PC-9 (cell line): Measurements from ENCODE around the gene TUBB8B.
A peak's percentile ranks its signal among the peaks of the same experiment; 100 is the strongest.
"Not testable (repeated sequence)": the region's sequence is repeated elsewhere in the genome, so short reads cannot be mapped to it uniquely, and the experiment has no call there.

Source experiments
- EZH2 ChIP-seq: fragments of 200-600 bp; sonication (generic); IDR thresholded peaks from 2 replicates; pipeline ENCODE4 v1.8.0; 2017; ENCODE audit warnings: antibody characterized with exemption, low read depth
- TF ChIP-seq, protein P1 (sequence below): fragments of 200-600 bp; sonication (generic); conservative IDR thresholded peaks from 2 replicates; pipeline ENCODE4 v1.6.1; 2017; ENCODE audit warnings: mixed run types, antibody characterized with exemption, mild to moderate bottlenecking, moderate library complexity

- TF ChIP-seq, protein P1, sequence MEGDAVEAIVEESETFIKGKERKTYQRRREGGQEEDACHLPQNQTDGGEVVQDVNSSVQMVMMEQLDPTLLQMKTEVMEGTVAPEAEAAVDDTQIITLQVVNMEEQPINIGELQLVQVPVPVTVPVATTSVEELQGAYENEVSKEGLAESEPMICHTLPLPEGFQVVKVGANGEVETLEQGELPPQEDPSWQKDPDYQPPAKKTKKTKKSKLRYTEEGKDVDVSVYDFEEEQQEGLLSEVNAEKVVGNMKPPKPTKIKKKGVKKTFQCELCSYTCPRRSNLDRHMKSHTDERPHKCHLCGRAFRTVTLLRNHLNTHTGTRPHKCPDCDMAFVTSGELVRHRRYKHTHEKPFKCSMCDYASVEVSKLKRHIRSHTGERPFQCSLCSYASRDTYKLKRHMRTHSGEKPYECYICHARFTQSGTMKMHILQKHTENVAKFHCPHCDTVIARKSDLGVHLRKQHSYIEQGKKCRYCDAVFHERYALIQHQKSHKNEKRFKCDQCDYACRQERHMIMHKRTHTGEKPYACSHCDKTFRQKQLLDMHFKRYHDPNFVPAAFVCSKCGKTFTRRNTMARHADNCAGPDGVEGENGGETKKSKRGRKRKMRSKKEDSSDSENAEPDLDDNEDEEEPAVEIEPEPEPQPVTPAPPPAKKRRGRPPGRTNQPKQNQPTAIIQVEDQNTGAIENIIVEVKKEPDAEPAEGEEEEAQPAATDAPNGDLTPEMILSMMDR = peak; percentile 20; the same call in 1 of the 2 replicates
- TF ChIP-seq EZH2 = not testable (repeated sequence)
Measured at GRCh38 chr18:97252-97914, 48.0 kb upstream of the TUBB8B start.
